Measurements from ENCODE around the gene GAA. TPM values are rescaled to one million over a fixed set of nuclear protein-coding genes. Genes with fewer than 3 reads are reported as not detected.

Gene GAA
- total RNA-seq, 2 experiments from 2014 or later, result 18.1 to 22.3 TPM

DNA sequence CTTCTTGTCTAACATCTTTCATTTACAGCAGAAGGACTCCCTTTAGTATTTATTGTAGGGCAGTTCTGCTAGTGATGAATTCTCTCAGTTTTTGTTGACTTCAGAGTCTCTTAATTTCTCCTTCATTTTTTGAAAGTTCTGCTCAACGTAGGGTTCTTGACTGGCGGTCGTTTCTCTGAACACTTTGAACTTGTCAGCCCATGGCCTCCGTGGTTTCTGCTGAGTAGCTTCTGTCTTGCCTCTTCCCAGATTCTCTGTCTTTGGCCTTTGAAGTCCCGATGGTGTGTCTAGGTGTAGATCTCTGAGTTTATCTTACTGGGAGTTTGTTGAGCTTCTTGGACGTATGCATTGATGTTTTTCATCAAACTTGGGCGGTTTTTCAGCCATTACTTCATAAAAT lies 13.4 kb downstream of the GAA start:
- POLR2A ChIA-PET, result no interaction called here
- Mint-ChIP-seq H3K4me1 (ENCODE audit: low read depth) (no peaks in the 10 kb centered on the region), H3K27ac (no peak overlapping the region), H3K4me3 (no peak overlapping the region), H3K36me3 (ENCODE audit: low read depth) (no peaks in the 10 kb centered on the region), H3K27me3 (ENCODE audit: low read depth) (peaks cover 3% of the 10 kb centered on the region), H3K9me3 (ENCODE audit: insufficient read depth) (no peaks in the 10 kb centered on the region)
- DNase-seq (no peak), ATAC-seq (no peak)
- CTCF ChIA-PET, result interaction anchor here (2.2 to 3.0 kb wide), 2 partner anchors 13 to 106 kb away, joined by 8 to 26 read pairs; partner anchors contain the start of gene GAA

DNA sequence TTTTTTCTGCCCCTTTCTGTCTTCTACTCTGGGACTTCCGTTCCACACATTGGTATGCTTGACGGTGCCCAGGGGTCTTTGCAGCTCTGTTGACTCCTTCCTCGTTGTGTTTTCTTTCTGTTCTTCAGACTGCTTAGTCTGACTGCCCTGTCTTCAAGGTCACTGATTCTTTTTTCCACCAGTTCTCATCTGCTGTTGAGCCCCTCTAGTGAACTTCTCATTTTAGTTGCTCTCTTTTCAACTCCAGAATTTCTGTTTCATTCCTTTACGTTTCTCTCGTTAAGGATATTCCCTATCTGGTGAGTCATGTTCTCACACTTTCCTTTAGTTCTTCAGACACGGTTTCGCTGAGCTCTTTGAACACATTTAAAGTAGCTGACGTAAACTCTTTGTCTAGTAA lies 13.8 kb downstream of the GAA start:
- Mint-ChIP-seq H3K4me3 (no peak overlapping the region), H3K27ac (no peak overlapping the region), H3K9me3 (ENCODE audit: insufficient read depth) (no peaks in the 10 kb centered on the region), H3K36me3 (ENCODE audit: low read depth) (no peaks in the 10 kb centered on the region), H3K27me3 (ENCODE audit: low read depth) (peaks cover 3% of the 10 kb centered on the region), H3K4me1 (ENCODE audit: low read depth) (no peaks in the 10 kb centered on the region)
- POLR2A ChIA-PET, result no interaction called here
- DNase-seq (no peak), ATAC-seq (no peak)
- CTCF ChIA-PET, result interaction anchor here (2.2 to 3.0 kb wide), 2 partner anchors 14 to 107 kb away, joined by 8 to 26 read pairs; partner anchors contain the start of gene GAA

DNA sequence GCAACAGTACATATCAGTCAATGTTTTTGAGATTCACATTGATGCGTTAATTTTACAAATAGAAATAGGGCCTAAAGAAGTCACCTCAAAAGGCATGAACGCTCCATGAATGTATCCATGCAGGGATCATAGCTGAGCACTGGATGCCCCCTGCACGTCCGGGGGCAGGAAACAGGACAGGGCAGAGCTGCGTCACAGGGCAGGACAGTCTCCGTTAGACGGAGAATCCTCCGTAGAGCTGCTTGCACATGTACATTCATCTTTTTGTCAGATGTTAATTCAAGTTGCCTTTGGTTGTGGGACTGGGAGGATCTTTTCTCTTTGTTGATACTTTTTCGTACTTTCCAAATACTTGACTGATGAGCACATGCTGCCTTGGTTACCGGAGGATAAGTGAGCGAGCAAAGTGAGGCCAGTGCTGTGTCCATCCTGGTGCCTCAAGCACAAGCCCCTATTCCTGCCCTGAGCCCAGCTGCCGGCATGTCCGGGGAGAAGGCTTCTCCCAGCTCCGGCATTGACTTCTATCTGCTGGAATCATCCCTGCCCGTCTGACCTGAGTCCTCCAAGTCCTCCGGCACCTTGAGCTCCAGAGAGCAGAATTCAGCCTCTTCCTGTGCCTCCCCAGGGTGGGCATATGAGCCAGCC lies 15.0 kb downstream of the GAA start:
- Mint-ChIP-seq H3K27me3 (ENCODE audit: low read depth) (peaks cover 3% of the 10 kb centered on the region), H3K27ac (no peak overlapping the region), H3K4me3 (no peak overlapping the region), H3K9me3 (ENCODE audit: insufficient read depth) (no peaks in the 10 kb centered on the region), H3K36me3 (ENCODE audit: low read depth) (no peaks in the 10 kb centered on the region), H3K4me1 (ENCODE audit: low read depth) (no peaks in the 10 kb centered on the region)
- DNase-seq (no peak), ATAC-seq (no peak)
- POLR2A ChIA-PET, result no interaction called here
- CTCF ChIA-PET, result interaction anchor here (1.8 to 2.2 kb wide), 2 partner anchors 15 to 108 kb away, joined by 7 to 8 read pairs; partner anchors contain the start of gene GAA

DNA sequence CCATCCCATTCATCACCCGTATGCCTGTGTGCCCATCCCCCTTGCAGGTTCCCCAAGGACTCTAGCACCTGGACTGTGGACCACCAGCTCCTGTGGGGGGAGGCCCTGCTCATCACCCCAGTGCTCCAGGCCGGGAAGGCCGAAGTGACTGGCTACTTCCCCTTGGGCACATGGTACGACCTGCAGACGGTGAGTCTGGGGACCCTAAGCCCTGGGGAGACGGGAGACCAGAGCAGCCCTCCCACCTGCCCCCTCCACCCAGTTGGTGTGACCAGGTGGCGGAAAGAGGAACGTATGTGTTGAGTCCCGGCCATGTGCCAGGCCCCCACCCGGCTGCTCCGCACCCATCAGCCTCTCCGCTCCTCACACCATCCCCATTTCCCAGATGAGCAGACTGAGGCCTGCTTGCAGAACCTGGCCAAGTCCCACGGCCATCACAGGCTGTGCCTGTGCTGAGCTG lies 15.6 kb downstream of the GAA start:
- DNase-seq (no peak), ATAC-seq (no peak)
- H3K36me3 Mint-ChIP-seq (ENCODE audit: low read depth), result no peaks in the 10 kb centered on the region
- ChIA-PET POLR2A (interaction anchor here (0.6 kb wide), 1 partner anchor 11 kb away, joined by 3 read pairs; no protein-coding TSS in a partner anchor), CTCF (interaction anchor here (1.8 kb wide), 1 partner anchor 15 kb away, joined by 7 read pairs; the partner anchor contains the start of gene GAA)
- H3K4me1 Mint-ChIP-seq (ENCODE audit: low read depth), result no peaks in the 10 kb centered on the region
- H3K9me3 Mint-ChIP-seq (ENCODE audit: insufficient read depth), result no peaks in the 10 kb centered on the region
- no peak overlapping the region for H3K4me3 Mint-ChIP-seq
- no peak overlapping the region for H3K27ac Mint-ChIP-seq
- peaks cover 3% of the 10 kb centered on the region for H3K27me3 Mint-ChIP-seq (ENCODE audit: low read depth)

DNA sequence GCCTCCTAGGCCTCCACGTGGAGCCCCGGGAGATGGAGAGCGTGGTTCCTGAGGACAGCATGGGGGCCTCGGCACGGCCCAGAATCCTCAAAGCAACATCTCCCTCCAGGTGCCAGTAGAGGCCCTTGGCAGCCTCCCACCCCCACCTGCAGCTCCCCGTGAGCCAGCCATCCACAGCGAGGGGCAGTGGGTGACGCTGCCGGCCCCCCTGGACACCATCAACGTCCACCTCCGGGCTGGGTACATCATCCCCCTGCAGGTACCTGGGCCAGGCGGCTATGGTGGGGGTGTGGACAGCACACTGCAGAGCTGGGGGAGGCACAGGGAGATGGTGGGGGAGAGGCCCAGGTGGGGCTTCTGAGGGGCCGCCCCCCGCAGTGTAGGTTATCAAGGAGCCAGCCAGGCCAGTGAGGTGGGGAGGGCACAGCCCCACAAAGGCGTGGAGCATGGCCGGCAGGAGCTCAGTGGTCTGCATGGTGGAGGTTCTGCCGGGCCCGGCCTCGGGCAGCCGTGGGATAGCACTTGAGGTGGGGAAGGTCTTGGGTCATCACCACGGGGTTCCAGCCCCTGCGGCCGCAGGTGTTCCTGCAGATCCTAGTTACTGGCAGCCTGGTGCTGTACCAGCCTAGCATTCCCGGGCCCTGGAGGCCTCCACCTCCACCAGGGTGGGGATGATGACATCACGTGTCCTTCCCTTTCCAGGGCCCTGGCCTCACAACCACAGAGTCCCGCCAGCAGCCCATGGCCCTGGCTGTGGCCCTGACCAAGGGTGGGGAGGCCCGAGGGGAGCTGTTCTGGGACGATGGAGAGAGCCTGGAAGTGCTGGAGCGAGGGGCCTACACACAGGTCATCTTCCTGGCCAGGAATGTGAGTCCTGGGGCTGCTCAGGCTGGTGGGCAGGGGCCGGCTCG lies 16.4 kb downstream of the GAA start:
- ChIA-PET CTCF (interaction anchor here (1.8 kb wide), 1 partner anchor 16 kb away, joined by 7 read pairs; the partner anchor contains the start of gene GAA), POLR2A (interaction anchor here (0.6 kb wide), 1 partner anchor 10 kb away, joined by 3 read pairs; no protein-coding TSS in a partner anchor)
- Mint-ChIP-seq H3K27me3 (ENCODE audit: low read depth) (peaks cover 3% of the 10 kb centered on the region), H3K4me3 (no peak overlapping the region), H3K9me3 (ENCODE audit: insufficient read depth) (no peaks in the 10 kb centered on the region), H3K36me3 (ENCODE audit: low read depth) (no peaks in the 10 kb centered on the region), H3K27ac (no peak overlapping the region), H3K4me1 (ENCODE audit: low read depth) (no peaks in the 10 kb centered on the region)
- ATAC-seq (no peak), DNase-seq (no peak)

DNA sequence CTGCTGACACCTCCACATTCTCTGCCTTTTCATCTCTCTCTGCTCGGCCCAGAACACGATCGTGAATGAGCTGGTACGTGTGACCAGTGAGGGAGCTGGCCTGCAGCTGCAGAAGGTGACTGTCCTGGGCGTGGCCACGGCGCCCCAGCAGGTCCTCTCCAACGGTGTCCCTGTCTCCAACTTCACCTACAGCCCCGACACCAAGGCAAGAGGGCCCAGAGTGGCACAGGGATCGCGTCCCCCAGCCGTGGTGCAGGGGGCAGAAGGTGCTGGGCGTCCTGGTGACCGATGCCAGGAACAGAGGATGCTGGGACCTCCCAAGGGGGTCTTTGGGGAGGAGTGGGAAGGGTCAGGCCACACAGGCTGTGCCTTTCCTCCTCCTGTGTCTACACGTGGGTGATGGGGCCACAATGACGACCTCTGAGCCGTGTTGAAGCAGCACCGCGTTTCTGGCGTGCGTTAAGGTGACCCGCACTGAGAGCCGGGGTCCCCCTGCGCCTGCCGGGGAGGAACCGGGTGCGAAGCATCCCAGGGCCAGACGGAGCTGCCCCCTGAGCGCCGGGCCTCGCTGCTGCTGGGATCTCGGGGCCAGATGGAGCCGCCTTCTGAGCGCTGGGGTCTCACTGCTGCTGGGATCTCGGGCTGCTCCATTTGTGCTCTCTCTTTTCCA lies 17.4 kb downstream of the GAA start:
- Mint-ChIP-seq H3K4me1 (ENCODE audit: low read depth) (no peaks in the 10 kb centered on the region), H3K27ac (no peak overlapping the region), H3K27me3 (ENCODE audit: low read depth) (peaks cover 3% of the 10 kb centered on the region), H3K36me3 (ENCODE audit: low read depth) (no peaks in the 10 kb centered on the region), H3K9me3 (ENCODE audit: insufficient read depth) (no peaks in the 10 kb centered on the region), H3K4me3 (no peak overlapping the region)
- ATAC-seq (no peak), DNase-seq (no peak)
- ChIA-PET POLR2A (no interaction called here), CTCF (interaction anchor here (1.0 kb wide), 1 partner anchor 17 kb away, joined by 5 read pairs; the partner anchor contains the start of gene GAA)

DNA sequence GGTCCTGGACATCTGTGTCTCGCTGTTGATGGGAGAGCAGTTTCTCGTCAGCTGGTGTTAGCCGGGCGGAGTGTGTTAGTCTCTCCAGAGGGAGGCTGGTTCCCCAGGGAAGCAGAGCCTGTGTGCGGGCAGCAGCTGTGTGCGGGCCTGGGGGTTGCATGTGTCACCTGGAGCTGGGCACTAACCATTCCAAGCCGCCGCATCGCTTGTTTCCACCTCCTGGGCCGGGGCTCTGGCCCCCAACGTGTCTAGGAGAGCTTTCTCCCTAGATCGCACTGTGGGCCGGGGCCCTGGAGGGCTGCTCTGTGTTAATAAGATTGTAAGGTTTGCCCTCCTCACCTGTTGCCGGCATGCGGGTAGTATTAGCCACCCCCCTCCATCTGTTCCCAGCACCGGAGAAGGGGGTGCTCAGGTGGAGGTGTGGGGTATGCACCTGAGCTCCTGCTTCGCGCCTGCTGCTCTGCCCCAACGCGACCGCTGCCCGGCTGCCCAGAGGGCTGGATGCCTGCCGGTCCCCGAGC lies 17.9 kb downstream of the GAA start:
- Mint-ChIP-seq H3K36me3 (ENCODE audit: low read depth) (no peaks in the 10 kb centered on the region), H3K27me3 (ENCODE audit: low read depth) (peaks cover 3% of the 10 kb centered on the region), H3K27ac (no peak overlapping the region), H3K4me1 (ENCODE audit: low read depth) (no peaks in the 10 kb centered on the region), H3K4me3 (no peak overlapping the region), H3K9me3 (ENCODE audit: insufficient read depth) (no peaks in the 10 kb centered on the region)
- no peak for DNase-seq
- no peak for ATAC-seq
- POLR2A ChIA-PET, result interaction anchor here (0.5 kb wide), 1 partner anchor 29 kb away, joined by 4 read pairs; no protein-coding TSS in a partner anchor
- CTCF ChIA-PET, result interaction anchor here (1.0 kb wide), 1 partner anchor 18 kb away, joined by 5 read pairs; the partner anchor contains the start of gene GAA

DNA sequence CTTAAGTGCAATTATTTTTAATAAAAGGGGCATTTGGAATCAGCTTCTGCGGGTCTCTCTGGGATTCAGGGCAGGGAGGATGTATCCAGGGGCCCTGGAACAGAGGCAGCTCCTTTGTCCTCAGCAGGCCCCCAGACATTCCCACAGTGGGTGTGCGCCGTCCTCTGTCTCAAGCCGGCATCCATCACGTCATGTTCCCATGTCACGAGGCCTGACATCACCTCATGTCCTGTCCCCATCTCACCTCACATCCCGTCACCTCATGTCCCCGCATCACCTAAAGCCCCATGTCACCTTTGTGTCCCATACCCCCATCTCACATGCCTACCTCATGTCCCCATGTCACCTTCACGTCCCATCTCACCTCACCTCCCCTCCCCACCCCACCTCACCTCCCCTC lies 18.5 kb downstream of the GAA start:
- Mint-ChIP-seq H3K27ac (no peak overlapping the region), H3K4me1 (ENCODE audit: low read depth) (no peaks in the 10 kb centered on the region), H3K4me3 (no peak overlapping the region), H3K27me3 (ENCODE audit: low read depth) (peaks cover 3% of the 10 kb centered on the region), H3K9me3 (ENCODE audit: insufficient read depth) (no peaks in the 10 kb centered on the region), H3K36me3 (ENCODE audit: low read depth) (no peaks in the 10 kb centered on the region)
- ATAC-seq, result no peak
- DNase-seq, result no peak
- ChIA-PET CTCF (interaction anchor here (1.0 kb wide), 1 partner anchor 18 kb away, joined by 5 read pairs; the partner anchor contains the start of gene GAA), POLR2A (interaction anchor here (0.5 kb wide), 1 partner anchor 28 kb away, joined by 4 read pairs; no protein-coding TSS in a partner anchor)

DNA sequence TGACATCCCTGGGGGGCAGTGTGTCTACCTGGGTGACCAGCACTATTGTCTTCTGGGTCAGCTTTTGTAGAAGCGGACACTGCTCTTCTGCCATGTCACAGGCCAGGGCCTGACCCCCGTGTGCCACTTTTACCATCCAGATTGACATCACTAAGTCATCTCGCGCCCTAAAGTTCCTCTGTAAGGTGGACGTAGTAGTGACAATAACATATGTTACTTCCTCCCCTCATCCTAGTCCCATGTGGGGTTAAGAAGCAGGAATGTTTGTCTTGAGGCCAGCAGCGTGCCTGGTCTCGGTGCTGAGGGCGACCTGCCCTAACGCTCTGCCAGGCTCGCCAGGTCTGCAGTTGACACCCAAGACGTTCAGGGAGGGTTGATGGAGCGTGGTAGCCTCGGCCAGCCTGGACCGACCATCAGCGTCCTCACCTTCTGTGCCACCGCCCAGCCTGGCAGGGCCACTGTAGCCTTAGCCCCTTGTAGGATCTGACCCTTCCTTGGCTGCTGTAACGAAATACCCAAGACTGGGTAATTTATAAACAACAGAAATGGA lies 20.7 kb downstream of the GAA start:
- H3K27me3 Mint-ChIP-seq (ENCODE audit: low read depth), result peaks cover 8% of the 10 kb centered on the region
- no peaks in the 10 kb centered on the region for H3K36me3 Mint-ChIP-seq (ENCODE audit: low read depth)
- POLR2A ChIA-PET, result no interaction called here
- no peak for DNase-seq
- H3K4me1 Mint-ChIP-seq (ENCODE audit: low read depth), result no peaks in the 10 kb centered on the region
- no peak overlapping the region for H3K4me3 Mint-ChIP-seq
- CTCF ChIA-PET, result interaction anchor here (1.4 kb wide), 1 partner anchor 21 kb away, joined by 4 read pairs; the partner anchor contains the start of gene GAA
- no peaks in the 10 kb centered on the region for H3K9me3 Mint-ChIP-seq (ENCODE audit: insufficient read depth)
- no peak for ATAC-seq
- no peak overlapping the region for H3K27ac Mint-ChIP-seq

DNA sequence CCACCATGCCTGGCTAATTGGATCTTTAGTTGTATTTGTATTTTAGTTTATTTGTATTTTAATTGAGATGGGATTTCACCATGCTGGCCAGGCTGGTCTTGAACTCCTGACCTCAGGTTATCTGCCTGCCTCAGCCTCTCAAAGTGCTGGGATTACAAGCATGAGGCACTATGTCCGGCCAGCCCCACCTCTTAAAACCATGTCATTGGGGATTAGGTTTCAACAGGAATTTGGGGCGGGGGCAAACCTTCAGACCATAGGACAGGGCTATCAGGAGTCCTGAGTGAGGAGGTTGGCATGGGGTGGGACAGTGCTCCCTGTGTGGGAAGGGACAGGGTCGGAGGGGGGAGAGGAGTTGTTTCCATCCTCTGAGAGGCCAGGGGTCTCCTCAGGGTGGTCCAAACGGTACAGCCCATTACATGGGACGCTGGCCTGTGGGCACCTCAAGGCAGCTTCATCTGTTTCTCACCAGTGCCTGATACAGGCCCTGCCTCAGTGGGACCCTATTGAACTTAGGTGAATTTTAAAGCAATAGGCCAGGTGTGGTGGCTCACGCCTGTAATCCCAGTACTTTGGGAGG lies 21.6 kb downstream of the GAA start:
- ChIA-PET POLR2A (no interaction called here), CTCF (interaction anchor here (1.3 to 2.7 kb wide), 2 partner anchors 22 to 41 kb away, joined by 3 to 15 read pairs; partner anchors contain the start of gene GAA)
- ATAC-seq (no peak), DNase-seq (no peak)
- H3K4me3 Mint-ChIP-seq, result no peak overlapping the region
- no peaks in the 10 kb centered on the region for H3K4me1 Mint-ChIP-seq (ENCODE audit: low read depth)
- H3K27me3 Mint-ChIP-seq (ENCODE audit: low read depth), result peaks cover 11% of the 10 kb centered on the region
- H3K36me3 Mint-ChIP-seq (ENCODE audit: low read depth), result no peaks in the 10 kb centered on the region
- no peaks in the 10 kb centered on the region for H3K9me3 Mint-ChIP-seq (ENCODE audit: insufficient read depth)
- H3K27ac Mint-ChIP-seq, result no peak overlapping the region
